BLaER1 treated with 17β-estradiol and CSF1 and Interleukin-3, amounts not matched to agents 10 nM and 100 nM (cell line): Measurements from ENCODE around the gene LCN6.

Source experiments
- H3K27ac ChIP-seq, 11 experiments: shearing (Covaris generic); formaldehyde crosslinking; 2 replicates each; pipeline ENCODE4 v1.8.1; 2022
- H3K27me3 ChIP-seq, 11 experiments: shearing (Covaris generic); formaldehyde crosslinking; 2 replicates each; pipeline ENCODE4 v1.8.1; 2022
- H3K36me3 ChIP-seq, 11 experiments: shearing (Covaris generic); formaldehyde crosslinking; 2 replicates each; pipeline ENCODE4 v1.8.1; 2022
- H3K4me1 ChIP-seq, 10 experiments: shearing (Covaris generic); formaldehyde crosslinking; 2 replicates each; pipeline ENCODE4 v1.8.1; 2022
- H3K4me2 ChIP-seq, 11 experiments: shearing (Covaris generic); formaldehyde crosslinking; 2 replicates each; pipeline ENCODE4 v1.8.1; 2022
- H3K4me3 ChIP-seq, 10 experiments: shearing (Covaris generic); formaldehyde crosslinking; 2 replicates each; pipeline ENCODE4 v1.8.1; 2022
- H3K9ac ChIP-seq, 11 experiments: shearing (Covaris generic); formaldehyde crosslinking; 2 replicates each; pipeline ENCODE4 v1.8.1; 2022
- H3K9me3 ChIP-seq, 11 experiments: shearing (Covaris generic); formaldehyde crosslinking; replicated peaks in 1 of 11; 2 replicates each; pipeline ENCODE4 v1.8.1; 2022
- H4K20me1 ChIP-seq, 11 experiments: shearing (Covaris generic); formaldehyde crosslinking; 2 replicates each; pipeline ENCODE4 v1.8.1; 2022
- Cebpa-rat ChIP-seq, 11 experiments: shearing (Covaris generic); IDR thresholded peaks; 2 replicates each; pipeline ENCODE4 v1.8.1; 2022

LCN6 gene

DNA sequence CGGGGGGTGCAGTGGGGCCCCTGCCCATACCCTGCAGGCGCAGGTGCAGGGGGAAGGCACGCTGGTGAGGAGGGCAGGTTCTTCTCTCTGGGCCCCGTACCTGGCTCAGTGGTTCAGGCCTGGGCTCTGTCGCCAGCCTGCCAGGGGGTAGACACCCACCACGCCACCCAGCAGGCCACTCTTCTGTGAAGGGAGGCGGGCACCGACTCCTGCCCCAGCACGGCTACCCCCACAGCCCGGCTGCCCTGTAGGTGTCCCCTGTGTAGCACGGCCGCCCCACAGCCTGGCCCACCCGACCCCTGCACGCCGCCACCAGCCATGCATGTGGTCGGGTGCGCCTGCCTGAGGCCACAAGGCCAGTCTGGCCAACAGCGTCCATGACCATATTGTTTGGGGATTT is 1.7 kb downstream of the LCN6 start:
- Histone ChIP-seq H3K27me3 (peaks cover 0 to 40% (median 0%) of the 10 kb centered on the region in 11 experiments; a peak in 9 of 22 replicates), H3K36me3 (no peaks in the 10 kb centered on the region; a peak in 2 of 22 replicates), H3K4me2 (peak overlapping the region; percentile 15 to 100 (median 96); a peak in 21 of 22 replicates), H3K4me1 (peaks cover 53 to 89% (median 85%) of the 10 kb centered on the region in 10 experiments), H3K27ac (peak overlapping the region in 6 of 11 experiments; percentile 95 to 99 (median 97); a peak in 10 of 22 replicates), H3K9me3 (peaks cover 6 to 8% (median 7%) of the 10 kb centered on the region in 11 experiments), H3K4me3 (peak overlapping the region in 7 of 10 experiments; percentile 7 to 61 (median 46); a peak in 12 of 20 replicates), H3K9ac (peak overlapping the region in 7 of 11 experiments; percentile 14 to 89 (median 83); a peak in 12 of 22 replicates), H4K20me1 (peaks cover 0 to 43% (median 8%) of the 10 kb centered on the region in 11 experiments; a peak in 8 of 22 replicates)
- no peak for TF ChIP-seq Cebpa-rat (IDR thresholded peaks at IDR 0.05)

DNA sequence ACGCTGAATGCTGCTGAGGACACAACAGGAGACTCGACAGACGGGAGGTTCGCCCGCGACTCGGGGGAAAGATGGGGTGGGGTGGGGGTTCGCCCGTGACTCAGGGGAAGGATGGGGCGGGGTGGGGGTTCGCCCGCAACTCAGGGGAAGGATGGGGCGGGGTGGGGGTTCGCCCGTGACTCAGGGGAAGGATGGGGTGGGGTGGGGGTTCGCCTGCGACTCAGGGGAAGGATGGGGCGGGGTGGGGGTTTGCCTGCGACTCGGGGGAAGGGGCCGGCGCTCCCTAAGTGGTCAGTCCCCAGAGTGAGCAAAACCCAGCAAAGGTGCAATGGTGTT is 2.2 kb downstream of the LCN6 start:
- Histone ChIP-seq H3K4me2 (peak overlapping the region in 10 of 11 experiments; percentile 40 to 100 (median 97); a peak in 19 of 22 replicates), H3K9me3 (peaks cover 1 to 3% (median 2%) of the 10 kb centered on the region in 11 experiments), H3K27me3 (peaks cover 0 to 44% (median 0%) of the 10 kb centered on the region in 11 experiments; a peak in 9 of 22 replicates), H4K20me1 (peaks cover 0 to 47% (median 8%) of the 10 kb centered on the region in 11 experiments; a peak in 8 of 22 replicates), H3K36me3 (no peaks in the 10 kb centered on the region), H3K27ac (peak overlapping the region in 3 of 11 experiments; percentile 96 to 99 (median 97); a peak in 5 of 22 replicates), H3K4me3 (peak overlapping the region in 3 of 10 experiments; percentile 42 to 61 (median 53); a peak in 5 of 20 replicates), H3K4me1 (peaks cover 53 to 94% (median 90%) of the 10 kb centered on the region in 10 experiments), H3K9ac (peak overlapping the region in 4 of 11 experiments; percentile 83 to 89 (median 84); a peak in 6 of 22 replicates)
- no peak for TF ChIP-seq Cebpa-rat (IDR thresholded peaks at IDR 0.05)

DNA sequence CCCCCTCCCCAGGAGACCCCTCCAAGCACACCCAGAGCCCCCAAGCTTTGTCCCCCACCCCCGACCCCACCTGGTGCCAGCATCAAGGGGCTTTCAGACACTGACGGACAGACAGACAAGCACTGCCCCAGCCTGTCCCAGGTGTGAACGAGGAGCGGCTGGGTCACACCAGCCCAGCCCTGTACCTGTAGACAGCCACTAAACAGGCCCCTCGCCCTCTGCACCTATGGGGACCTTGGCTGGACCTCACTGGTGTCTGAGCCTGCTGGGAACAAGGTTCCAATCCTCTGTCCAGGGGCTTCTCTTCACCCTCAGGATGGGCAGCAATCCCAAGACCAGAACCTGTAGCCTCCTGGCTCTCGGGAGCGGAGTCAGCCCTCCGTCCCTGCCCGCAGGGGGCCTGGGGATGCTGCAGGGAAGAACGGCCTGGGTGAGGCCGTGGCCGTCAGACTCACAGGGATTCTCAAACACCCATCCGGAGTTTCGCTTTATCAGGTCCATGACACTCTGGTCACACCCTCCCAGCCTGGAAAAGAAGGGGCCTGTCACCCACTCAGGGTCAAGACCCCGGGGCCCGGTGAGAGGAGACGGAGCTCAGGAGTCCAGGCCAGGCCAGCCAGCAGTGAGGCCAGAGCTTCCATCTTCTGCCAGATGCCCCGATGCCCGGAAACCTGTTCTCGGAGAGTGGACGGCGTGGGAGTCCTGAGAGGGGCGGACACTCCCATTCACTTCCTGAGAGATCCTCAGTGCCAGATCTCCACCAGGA is 2.8 kb downstream of the LCN6 start:
- Histone ChIP-seq H4K20me1 (peaks cover 0 to 47% (median 8%) of the 10 kb centered on the region in 11 experiments; a peak in 8 of 22 replicates), H3K27ac (peak overlapping the region in 1 of 11 experiments; percentile 38; a peak in 4 of 22 replicates), H3K9me3 (no peaks in the 10 kb centered on the region), H3K27me3 (peaks cover 0 to 49% (median 0%) of the 10 kb centered on the region in 11 experiments; a peak in 9 of 22 replicates), H3K36me3 (no peaks in the 10 kb centered on the region), H3K4me1 (peaks cover 56 to 98% (median 95%) of the 10 kb centered on the region in 10 experiments), H3K4me2 (peak overlapping the region in 10 of 11 experiments; percentile 13 to 99 (median 95); a peak in 18 of 22 replicates), H3K9ac (peak overlapping the region in 4 of 11 experiments; percentile 41 to 54 (median 50); a peak in 3 of 22 replicates), H3K4me3 (0 out of 20 replicates have a peak overlapping the region, but pooled peaks of 1 of the 10 experiments have one; percentile 14)
- no peak for TF ChIP-seq Cebpa-rat (IDR thresholded peaks at IDR 0.05)

DNA sequence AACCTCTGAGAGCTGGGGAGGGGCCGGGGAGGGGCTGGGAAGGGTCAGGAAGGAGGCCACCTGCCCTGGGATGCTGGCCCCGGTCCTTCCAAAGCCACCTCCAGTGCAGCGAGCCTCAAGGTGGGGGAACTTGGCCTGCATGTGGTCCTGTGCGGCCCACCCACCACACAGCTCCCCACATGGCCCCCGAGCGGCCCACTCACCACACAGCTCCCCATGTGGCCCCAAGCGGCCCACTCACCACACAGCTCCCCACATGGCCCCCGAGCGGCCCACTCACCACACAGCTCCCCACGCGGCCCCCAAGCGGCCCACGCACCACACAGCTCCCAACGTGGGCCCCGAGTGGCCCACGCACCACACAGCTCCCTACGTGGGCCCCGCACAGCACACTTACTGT is 3.6 kb downstream of the LCN6 start:
- no peak for TF ChIP-seq Cebpa-rat (IDR thresholded peaks at IDR 0.05)
- Histone ChIP-seq H3K9me3 (no peaks in the 10 kb centered on the region), H3K4me2 (peak overlapping the region in 9 of 11 experiments; percentile 7 to 99 (median 97); a peak in 15 of 22 replicates), H3K4me3 (no peak overlapping the region), H4K20me1 (peaks cover 0 to 47% (median 8%) of the 10 kb centered on the region in 11 experiments; a peak in 8 of 22 replicates), H3K36me3 (no peaks in the 10 kb centered on the region), H3K4me1 (peaks cover 51 to 95% (median 91%) of the 10 kb centered on the region in 10 experiments), H3K9ac (0 out of 22 replicates have a peak overlapping the region, but pooled peaks of 2 of the 11 experiments have one; percentile 41 to 49), H3K27me3 (peaks cover 0 to 49% (median 0%) of the 10 kb centered on the region in 11 experiments; a peak in 9 of 22 replicates), H3K27ac (peak overlapping the region in 1 of 11 experiments; percentile 5; a peak in 1 of 22 replicates)

DNA sequence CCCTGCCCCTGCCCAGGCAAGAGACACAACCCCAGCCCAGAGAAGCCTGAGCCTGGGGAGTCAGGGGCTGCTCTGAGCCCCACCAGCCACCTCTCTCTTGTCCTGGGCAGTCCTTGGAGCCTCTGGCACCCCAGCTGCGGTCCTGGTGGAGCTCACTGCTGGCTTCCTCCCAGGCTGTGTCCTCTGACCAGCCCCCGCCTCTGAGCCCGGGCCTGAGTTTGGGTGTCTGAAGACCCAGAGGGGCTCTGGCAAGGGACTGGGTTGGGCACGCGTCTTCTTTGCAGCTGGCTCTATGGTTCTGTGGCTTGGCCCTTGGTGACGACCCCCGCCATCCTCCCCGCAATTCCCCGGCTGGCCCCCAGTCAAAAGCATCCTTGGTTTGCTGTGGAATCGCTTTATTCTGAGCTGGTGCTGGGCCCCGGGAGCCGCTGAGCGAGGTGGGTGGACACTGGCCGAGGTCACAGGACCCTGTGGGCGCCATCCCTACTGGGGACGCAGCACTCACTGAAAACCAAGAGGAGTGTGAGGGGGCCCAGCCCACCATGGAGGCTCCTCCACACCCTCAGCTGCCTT is 4.6 kb downstream of the LCN6 start:
- H3K4me3 ChIP-seq, result no peak overlapping the region
- H3K4me2 ChIP-seq, result peak overlapping the region in 9 of 11 experiments; percentile 91 to 99 (median 97); a peak in 17 of 22 replicates

DNA sequence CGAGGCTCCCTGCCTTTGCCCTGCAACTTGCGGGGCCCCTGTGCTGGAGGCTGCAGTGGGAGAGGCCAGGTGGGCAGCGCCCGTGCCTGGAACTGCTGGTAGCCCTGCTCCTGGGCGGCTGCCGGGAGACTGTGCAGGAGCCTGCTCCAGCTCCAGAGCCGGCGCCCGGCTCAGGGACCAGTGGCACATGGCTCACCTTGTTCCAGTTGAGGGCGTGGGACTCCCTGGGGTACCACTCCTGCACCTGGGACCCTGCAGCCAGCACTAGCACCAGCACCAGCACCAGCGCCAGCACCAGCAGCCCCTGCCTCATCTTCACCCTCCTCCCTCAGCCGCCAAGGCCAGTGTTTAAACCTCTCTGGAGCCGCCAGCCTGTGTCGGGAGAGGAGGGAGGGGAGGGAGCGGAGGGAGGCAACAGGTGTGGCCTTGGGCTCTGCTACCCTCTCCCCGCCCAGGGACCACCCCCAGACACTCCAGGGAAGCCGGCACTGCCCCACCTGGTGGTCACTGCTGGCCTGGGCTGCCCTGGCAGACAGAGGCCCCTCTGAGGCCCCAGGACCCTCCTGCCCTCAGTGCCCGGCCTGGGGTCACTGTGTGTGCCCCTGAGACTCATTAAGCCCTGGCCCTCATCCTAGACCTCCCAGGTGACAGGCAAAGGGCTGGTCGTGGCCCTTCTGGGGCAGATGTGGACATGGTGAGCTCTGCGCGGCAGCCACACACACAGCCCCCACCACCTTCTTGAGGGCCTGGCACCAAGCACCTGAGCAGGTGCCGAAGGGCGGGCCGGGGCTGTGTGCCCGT is 5.5 kb downstream of the LCN6 start, which contains the start of gene LCN10:
LCN10 (minus strand) TSS at position 350 of the 801 bp plus-strand sequence; CDS start at position 313, 37 bp downstream.
- no peaks in the 10 kb centered on the region for H3K36me3 ChIP-seq
- H3K27me3 ChIP-seq, result peaks cover 0 to 47% (median 0%) of the 10 kb centered on the region in 11 experiments; a peak in 9 of 22 replicates
- H3K4me3 ChIP-seq, result peak within 1 kb of the TSS; percentile 9 to 55 (median 30); a peak in 14 of 20 replicates
- H3K9ac ChIP-seq, result peak within 1 kb of the TSS in 8 of 11 experiments; percentile 4 to 53 (median 42); a peak in 9 of 22 replicates
- H3K4me1 ChIP-seq, result peaks cover 41 to 84% (median 75%) of the 10 kb centered on the region in 10 experiments
- no peaks in the 10 kb centered on the region for H3K9me3 ChIP-seq
- peak within 1 kb of the TSS in 1 of 11 experiments; percentile 46; a peak in 2 of 22 replicates for H3K27ac ChIP-seq
- no peak for TF ChIP-seq Cebpa-rat (IDR thresholded peaks at IDR 0.05)
- peak within 1 kb of the TSS; percentile 87 to 99 (median 95) for H3K4me2 ChIP-seq
- peaks cover 0 to 36% (median 8%) of the 10 kb centered on the region in 11 experiments; a peak in 8 of 22 replicates for H4K20me1 ChIP-seq

More for the DNA sequence above, 4.6 kb downstream of the LCN6 start:
- Histone ChIP-seq H3K4me1 (peaks cover 44 to 88% (median 84%) of the 10 kb centered on the region in 10 experiments), H3K36me3 (no peaks in the 10 kb centered on the region), H4K20me1 (peaks cover 0 to 39% (median 8%) of the 10 kb centered on the region in 11 experiments; a peak in 8 of 22 replicates), H3K9ac (peak overlapping the region in 1 of 11 experiments; percentile 5; a peak in 1 of 22 replicates), H3K27me3 (peaks cover 0 to 49% (median 0%) of the 10 kb centered on the region in 11 experiments; a peak in 9 of 22 replicates), H3K9me3 (no peaks in the 10 kb centered on the region), H3K27ac (no peak overlapping the region)
- no peak for TF ChIP-seq Cebpa-rat (IDR thresholded peaks at IDR 0.05)

DNA sequence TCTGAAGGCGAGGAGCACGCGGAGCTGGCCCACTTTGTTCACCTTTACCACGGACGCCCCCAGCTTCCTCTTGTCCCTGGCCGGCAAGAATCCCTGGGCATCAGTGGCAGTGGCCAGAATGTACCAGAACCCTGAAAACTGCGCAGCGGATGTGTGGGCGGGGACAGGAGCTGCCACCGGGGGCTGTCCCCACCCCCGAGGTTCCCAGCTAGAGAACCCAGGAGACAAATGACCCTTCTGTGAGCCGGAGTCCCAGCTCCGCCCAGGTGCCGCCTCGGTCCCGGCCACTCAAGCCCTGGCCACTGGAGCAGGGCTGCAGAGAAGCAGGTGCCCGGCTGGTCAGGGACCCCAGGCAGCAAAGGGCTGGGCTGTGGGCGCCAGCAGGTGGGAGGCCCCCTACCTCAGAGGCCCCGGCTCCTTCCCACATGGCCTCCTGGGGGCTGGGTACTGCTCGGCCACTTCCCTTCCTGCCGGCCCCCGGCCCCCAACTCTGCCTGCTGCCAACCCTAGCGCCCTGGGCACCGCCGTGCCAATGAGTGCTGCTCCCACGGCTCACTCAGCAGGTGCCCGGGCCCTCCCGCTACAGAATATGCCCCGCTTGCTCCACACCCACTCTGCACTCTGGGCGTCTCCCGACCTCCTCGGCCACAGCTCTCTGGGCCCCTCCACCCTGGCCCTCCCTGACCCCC is 6.3 kb downstream of the LCN6 start:
- Histone ChIP-seq H3K4me3 (peak overlapping the region; percentile 9 to 55 (median 30); a peak in 14 of 20 replicates), H3K27ac (peak overlapping the region in 1 of 11 experiments; percentile 46; a peak in 2 of 22 replicates), H3K36me3 (no peaks in the 10 kb centered on the region), H3K9me3 (no peaks in the 10 kb centered on the region), H3K27me3 (peaks cover 0 to 39% (median 0%) of the 10 kb centered on the region in 11 experiments; a peak in 9 of 22 replicates), H4K20me1 (peaks cover 0 to 33% (median 8%) of the 10 kb centered on the region in 11 experiments; a peak in 8 of 22 replicates), H3K4me1 (peaks cover 40 to 77% (median 68%) of the 10 kb centered on the region in 10 experiments), H3K9ac (peak overlapping the region in 8 of 11 experiments; percentile 4 to 53 (median 42); a peak in 10 of 22 replicates), H3K4me2 (peak overlapping the region; percentile 87 to 99 (median 95))
- no peak for TF ChIP-seq Cebpa-rat (IDR thresholded peaks at IDR 0.05)
